HG02852 (cell line): ENCODE results near the gene NDUFB5.

Source experiments
- ATAC-seq: cut with Tn5 transposase; IDR thresholded peaks from one replicate; pipeline ENCODE4 v1.9.1; 2021; ENCODE audit warnings: mild to moderate bottlenecking, moderate library complexity; ENCODE audit not compliant: unreplicated experiment

Gene NDUFB5

GRCh38 chr3:179604321-179605078 is at the start of gene NDUFB5, which contains the start of gene MRPL47:
Gene NDUFB5, plus strand, starts transcription at chr3:179604794. Its CDS starts 22 bp downstream, at chr3:179604816.
Gene MRPL47, minus strand, starts transcription at chr3:179604638. Its CDS starts 14 bp downstream, at chr3:179604624.
- ATAC-seq = peak; percentile 94

DNA sequence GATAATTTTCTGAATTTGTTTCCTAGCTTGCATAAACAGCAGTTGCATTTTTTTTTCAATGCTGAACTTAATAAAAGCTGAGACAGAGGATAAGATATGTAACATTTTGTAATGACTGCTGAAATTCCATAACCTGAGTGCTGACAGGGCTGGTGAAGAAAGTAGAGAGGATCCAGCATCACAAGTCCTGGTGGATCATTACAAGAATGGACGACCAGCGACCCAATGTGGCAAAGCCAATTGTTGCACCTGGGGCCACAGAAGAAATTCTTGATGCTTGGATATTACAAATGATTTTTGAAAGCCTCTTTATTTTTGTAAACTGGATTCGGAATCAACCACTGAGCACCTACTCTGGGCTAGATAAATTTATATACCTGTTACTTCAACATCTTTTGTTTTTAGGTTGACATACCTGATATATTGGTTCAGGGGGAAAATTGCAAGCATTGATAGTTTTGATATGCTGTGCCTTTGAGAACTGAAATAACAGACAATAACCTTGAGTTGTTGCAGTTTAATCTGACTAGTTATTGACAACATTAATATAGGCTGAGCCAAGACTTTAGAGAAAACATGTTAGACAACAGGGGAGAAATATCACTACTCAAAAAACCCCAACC is 45.7 kb upstream of the NDUFB5 start:
- ATAC-seq = no peak

- ATAC-seq = no peak
Observed at GRCh38 chr3:179560791-179561190, 43.8 kb upstream of the NDUFB5 start.

DNA sequence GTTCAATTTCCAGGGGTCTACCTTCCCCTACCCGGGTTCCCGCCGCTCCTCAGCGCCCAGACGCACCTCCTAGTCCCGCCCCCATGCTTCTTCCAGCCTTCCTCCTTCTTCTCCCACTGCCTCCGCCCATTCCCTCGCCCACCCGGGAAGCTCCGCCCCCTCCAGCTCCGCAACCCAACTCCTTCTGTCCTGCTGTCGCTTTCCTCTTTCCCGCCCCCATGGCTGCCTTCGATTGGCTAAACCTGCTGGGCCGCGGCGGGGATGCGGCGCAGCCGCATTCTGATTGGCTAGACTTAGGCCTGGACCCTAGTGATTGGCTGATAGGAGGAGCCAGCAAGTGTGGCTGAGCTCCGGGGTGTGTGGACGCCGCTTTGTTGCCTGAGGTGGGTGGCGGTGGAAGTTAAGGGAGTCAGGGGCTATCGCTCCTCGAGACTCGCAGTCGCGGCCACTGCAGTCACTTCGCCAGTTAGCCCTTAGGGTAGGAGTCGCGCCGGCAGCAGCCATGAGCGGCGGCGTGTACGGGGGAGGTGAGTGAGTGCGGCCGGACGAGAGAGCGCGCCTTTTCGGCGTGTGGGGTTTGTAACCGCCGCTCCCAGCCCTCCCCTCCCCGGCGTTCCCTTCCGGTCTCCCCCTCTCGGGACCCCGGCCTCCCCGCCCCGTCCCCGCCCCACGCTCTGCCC is 41.9 kb upstream of the NDUFB5 start, which contains the start of gene ACTL6A:
TSS of gene ACTL6A (plus strand) at position 336 of the 680 bp plus-strand sequence. CDS start at position 503, 167 bp downstream.
- peak; percentile 94 for ATAC-seq

DNA sequence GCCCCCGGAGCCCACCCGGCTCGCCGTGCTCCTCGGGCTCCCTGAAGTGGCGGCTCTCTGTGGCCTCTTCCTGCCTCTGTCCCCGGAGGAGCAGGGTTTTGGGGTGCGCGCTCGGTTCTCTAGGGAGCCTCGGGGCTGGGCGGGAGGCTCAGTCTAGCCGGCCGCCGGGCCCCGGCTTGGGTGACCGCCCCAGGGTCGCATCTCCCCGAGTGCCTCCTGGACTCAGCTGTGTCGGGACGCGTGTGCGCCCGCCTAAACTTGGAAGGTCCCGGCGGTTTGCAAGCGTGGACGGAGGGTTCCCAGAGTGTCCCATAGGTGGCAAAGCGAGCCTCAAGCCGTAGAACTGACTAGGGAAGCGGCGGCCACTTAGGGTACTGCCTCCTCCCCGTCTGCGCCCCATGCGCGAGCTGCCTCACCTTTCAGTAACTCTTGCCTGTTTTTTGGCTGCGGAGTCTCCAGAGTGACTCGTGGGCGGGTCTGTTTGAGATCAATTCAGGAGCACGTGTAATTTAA is 41.3 kb upstream of the NDUFB5 start:
- ATAC-seq = peak; percentile 44

- no peak for ATAC-seq
Observed at GRCh38 chr3:179565496-179565895, 39.1 kb upstream of the NDUFB5 start.

GRCh38 chr3:179580992-179581391 is 23.6 kb upstream of the NDUFB5 start:
- ATAC-seq = no peak

GRCh38 chr3:179589143-179589542 is 15.5 kb upstream of the NDUFB5 start:
- ATAC-seq = peak; percentile 71

DNA sequence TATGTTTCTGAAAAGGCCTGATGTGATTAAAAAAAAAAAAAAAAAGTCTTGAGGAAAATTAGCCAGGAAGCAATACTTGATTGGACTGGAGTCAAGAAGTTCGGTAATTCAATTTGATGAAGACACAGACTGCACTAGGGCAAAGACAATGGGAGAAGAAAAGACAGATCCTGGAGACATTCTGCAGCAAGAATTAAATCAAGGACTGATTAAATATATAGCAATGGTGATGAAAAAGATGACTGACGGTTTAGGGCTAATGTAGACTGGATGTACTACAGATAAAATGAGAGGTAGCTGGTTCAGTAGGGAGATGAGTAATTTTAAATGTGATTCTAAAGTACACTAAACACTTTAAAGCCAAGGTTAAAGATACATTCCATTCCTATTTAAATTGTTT is 13.9 kb upstream of the NDUFB5 start:
- no peak for ATAC-seq

- no peak for ATAC-seq
Observed at GRCh38 chr3:179591313-179591712, 13.3 kb upstream of the NDUFB5 start.

DNA sequence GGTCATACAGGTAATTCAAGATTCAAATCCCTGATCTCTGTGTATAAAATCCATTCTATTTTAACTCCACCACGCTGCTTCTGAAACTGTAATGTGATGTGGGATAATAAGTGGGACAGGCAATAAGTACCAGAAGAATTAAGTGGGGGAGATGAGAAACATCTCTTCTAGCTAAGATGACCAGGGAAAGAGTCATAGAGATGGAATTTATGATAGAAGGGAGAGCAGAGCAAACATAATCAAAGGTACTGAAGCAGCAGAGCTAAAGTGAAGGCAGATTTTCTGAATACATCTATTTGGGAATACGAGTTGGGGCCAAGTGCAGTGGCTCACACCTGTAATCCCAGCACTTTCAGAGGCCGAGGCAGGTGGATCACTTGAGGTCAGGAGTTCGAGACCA is 5.1 kb upstream of the NDUFB5 start:
- ATAC-seq = no peak

DNA sequence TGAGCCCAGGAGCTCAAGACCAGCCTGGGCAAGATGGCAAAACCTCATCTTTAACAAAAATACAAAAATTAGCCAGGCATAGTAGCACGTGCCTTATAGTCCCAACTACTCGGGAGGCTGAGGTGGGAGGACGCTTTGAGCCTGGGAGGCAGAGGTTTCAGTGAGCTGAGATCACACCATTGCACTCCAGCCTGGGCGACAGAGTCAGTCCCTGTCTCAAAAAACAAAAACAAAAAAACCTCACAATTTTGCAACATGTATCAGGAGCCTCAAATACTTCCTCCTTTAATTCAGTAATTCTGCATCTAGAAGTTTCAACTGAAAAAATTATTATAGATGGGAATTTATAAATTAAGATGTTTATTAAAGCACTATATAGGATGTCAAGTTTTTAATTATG is 1.3 kb upstream of the NDUFB5 start:
- no peak for ATAC-seq

- no peak for ATAC-seq
Observed at GRCh38 chr3:179603831-179604230, 763 bp upstream of the NDUFB5 start.

DNA sequence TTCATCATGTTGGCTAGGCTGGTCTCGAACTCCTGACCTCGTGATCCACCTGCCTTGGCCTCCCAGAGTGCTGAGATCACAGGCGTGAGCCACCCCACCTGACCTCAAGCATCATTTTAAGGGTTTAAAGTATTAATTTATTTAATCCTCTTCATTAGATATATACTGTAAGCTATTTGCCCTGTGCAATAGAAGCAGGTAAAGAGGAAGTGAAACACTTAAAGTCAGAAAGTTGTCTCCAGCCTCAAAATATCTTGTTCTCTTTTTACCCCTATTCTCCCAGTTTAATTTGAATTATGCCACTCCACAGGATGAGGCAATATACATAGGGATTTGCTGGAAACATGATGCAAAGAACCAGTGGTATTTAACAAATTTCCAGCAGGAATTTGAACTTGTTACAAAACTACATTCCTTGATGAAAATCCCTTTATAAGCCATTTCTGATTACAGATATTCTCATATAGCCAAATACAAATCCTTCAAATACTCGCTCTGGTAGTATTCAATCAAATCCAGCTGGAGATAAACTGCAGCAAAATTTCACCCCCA is 2.0 kb downstream of the NDUFB5 start:
- ATAC-seq = no peak

DNA sequence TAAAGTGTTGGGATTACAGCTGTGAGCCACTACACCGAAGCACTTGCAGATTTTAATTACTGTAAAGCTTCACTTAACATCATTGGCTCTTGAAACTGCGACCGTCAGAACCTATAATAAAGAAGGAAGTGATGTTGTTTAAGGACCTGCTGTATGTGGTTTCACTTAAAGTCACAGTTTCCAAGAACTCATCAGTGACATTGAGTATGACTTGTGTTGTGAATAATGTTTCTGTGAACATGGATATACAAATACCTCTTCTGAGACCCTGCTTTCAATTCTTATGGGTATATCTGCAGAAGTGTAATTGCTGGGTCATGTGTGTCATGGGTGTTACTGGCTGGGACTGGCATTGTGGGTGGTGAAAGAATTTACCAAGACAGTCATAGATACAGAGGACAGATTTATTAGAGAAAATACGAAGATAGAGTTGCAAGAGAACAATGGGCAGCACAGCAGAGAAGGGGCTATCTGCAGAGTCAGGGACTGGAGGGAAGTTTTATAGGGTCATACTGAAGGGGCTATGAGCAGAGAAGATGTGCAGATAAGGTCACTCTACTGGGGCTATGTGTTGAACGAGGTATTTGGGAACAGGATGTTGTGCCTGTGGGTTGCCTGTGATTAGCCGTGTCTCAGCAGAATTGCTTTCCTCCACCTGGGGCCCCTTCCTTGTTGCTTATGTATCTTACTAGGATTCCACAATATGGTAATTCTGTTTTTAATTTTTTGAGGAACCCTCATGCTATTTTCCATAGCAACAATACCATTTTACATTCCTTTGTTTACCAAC is 4.5 kb downstream of the NDUFB5 start:
- ATAC-seq = peak; percentile 60

- no peak for ATAC-seq
Observed at GRCh38 chr3:179610066-179610465, 5.5 kb downstream of the NDUFB5 start.

DNA sequence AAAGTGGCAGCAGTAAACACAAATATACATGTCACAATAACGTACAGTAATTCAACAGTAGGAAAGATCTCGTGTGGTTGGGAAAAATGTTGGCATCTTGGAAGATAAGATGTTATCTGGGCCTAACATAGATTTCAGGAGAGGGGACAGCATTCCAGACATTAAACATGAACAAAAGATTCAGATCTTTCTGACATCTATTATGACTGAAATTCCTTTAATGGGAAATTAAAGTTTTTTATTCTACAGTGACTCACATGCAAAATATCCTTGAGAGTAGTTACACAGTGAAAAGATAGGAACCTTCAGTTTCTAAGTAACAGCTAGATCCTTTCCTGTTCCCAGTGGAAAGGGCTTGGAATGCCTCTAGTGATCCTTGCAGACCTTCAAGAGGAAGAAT is 9.2 kb downstream of the NDUFB5 start:
- ATAC-seq = no peak

- no peak for ATAC-seq
Observed at GRCh38 chr3:179615458-179616173, 11.0 kb downstream of the NDUFB5 start.

DNA sequence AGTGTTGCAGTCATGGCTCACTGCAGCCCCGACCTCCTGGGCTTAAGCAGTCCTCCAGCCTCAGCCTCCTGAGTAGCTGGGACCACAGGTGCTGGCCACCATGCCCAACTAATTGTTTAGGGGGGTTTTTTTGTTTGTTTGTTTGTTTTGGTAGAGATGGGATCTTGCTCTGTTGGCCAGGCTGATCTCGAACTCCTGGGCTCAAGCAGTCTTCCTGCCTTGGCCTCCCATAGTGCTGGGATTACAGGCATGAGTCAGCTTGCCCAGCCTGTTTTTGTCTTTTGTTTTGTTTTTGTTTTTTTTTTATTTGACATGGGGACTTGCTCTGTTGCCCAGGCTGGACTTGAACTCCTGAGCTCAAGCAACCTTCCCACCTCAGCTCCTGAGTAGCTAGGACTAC is 17.4 kb downstream of the NDUFB5 start:
- no peak for ATAC-seq

DNA sequence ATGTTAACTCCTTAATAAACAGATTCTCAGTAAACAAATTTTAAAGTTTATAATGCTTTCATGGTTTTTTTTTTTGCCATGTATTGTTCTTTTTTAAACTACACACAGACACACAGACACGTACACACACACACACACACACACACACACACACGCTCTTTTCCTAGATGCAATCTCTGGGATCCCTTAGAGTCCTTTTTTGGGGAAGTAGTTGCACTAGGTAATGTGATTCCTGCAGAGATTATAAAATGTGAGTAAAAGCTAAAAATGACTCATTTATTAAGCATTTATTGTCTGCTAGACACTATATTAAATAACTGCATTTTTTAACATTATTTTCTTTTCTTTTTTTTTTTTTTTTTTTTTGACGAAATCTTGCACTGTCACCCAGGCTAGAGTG is 19.9 kb downstream of the NDUFB5 start:
- ATAC-seq = no peak
